Measurements from ENCODE around the gene SLC18A3.

SLC18A3 gene

DNA sequence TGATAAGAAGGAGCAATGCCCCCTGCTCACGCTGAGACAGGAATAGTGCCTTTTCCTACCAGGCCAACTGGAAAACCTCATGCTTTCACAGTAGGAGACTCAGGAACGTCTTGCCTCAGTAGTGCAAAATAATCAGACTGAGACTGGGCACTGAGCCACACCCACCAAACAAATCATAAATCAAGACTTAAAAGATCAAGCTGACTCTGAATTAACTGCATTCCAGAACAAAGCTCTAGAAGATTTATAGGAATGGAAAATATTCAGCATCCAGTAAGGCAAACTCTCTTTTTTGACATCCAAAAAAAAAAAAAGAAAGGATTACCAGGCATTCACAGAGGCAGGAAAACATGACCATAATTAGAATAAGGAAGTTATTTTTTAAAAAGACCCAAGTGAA, 30.5 kb upstream of the SLC18A3 start:
- no peaks in the 10 kb centered on the region for H3K9me2 ChIP-seq (ENCODE audit: low read depth, low read length)
- no peaks in the 10 kb centered on the region; the same call in 1 of the 2 replicates for H3K27me3 ChIP-seq (ENCODE audit: insufficient read depth, low read length)
- no peak overlapping the region for H3K9ac ChIP-seq (ENCODE audit: low read length)
- H3K27ac ChIP-seq (ENCODE audit: low read depth, low read length, poor library complexity, severe bottlenecking), result no peak overlapping the region
- H3K79me2 ChIP-seq (ENCODE audit: insufficient read depth, low read length), result no peaks in the 10 kb centered on the region
- TF ChIP-seq, protein P1, sequence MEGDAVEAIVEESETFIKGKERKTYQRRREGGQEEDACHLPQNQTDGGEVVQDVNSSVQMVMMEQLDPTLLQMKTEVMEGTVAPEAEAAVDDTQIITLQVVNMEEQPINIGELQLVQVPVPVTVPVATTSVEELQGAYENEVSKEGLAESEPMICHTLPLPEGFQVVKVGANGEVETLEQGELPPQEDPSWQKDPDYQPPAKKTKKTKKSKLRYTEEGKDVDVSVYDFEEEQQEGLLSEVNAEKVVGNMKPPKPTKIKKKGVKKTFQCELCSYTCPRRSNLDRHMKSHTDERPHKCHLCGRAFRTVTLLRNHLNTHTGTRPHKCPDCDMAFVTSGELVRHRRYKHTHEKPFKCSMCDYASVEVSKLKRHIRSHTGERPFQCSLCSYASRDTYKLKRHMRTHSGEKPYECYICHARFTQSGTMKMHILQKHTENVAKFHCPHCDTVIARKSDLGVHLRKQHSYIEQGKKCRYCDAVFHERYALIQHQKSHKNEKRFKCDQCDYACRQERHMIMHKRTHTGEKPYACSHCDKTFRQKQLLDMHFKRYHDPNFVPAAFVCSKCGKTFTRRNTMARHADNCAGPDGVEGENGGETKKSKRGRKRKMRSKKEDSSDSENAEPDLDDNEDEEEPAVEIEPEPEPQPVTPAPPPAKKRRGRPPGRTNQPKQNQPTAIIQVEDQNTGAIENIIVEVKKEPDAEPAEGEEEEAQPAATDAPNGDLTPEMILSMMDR (IDR thresholded peaks at IDR 0.05; ENCODE audit: low read length), result no peak
- TF ChIP-seq EZH2 (IDR thresholded peaks at IDR 0.05; ENCODE audit: borderline replicate concordance, low read length), result no peak
- no peaks in the 10 kb centered on the region for H3F3A ChIP-seq (ENCODE audit: insufficient read depth, low read length)
- no peaks in the 10 kb centered on the region for H3K4me1 ChIP-seq (ENCODE audit: insufficient read depth, low read length, severe bottlenecking)
- no peak overlapping the region for H3K4me2 ChIP-seq (ENCODE audit: low read length)
- no peak overlapping the region for H2AFZ ChIP-seq (ENCODE audit: low read length)
- no peaks in the 10 kb centered on the region for H3K36me3 ChIP-seq (ENCODE audit: insufficient read depth, low read length)
- H3K9me3 ChIP-seq (ENCODE audit: low read length), result no peaks in the 10 kb centered on the region
- H3K4me3 ChIP-seq (ENCODE audit: low read depth, low read length, poor library complexity, severe bottlenecking), result no peak overlapping the region
- H4K20me1 ChIP-seq (ENCODE audit: insufficient read depth, low read length), result no peaks in the 10 kb centered on the region

DNA sequence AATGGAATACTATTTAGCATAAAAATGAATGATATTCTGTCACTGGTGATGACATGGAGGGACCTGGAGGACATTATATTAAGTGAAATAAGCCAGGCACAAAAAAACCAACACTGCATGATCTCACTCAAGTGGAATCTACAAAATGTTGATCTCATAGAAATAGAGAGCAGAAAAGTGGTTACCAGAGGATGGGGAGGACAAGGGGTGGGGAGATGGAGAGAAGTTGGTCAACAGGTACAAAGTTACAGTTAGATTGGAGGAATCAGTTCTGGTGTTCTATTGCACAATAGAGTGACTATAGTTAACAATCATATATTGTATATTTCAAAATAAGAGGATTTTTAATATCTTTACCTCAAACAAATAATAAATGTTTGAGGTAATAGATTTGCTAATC, 24.7 kb upstream of the SLC18A3 start:
- Histone ChIP-seq H3K36me3 (ENCODE audit: insufficient read depth, low read length) (no peaks in the 10 kb centered on the region), H2AFZ (ENCODE audit: low read length) (no peak overlapping the region), H3F3A (ENCODE audit: insufficient read depth, low read length) (no peaks in the 10 kb centered on the region), H4K20me1 (ENCODE audit: insufficient read depth, low read length) (no peaks in the 10 kb centered on the region), H3K9me2 (ENCODE audit: low read depth, low read length) (no peaks in the 10 kb centered on the region), H3K27ac (ENCODE audit: low read depth, low read length, poor library complexity, severe bottlenecking) (no peak overlapping the region), H3K9me3 (ENCODE audit: low read length) (no peaks in the 10 kb centered on the region), H3K27me3 (ENCODE audit: insufficient read depth, low read length) (no peaks in the 10 kb centered on the region), H3K4me3 (ENCODE audit: low read depth, low read length, poor library complexity, severe bottlenecking) (no peak overlapping the region), H3K9ac (ENCODE audit: low read length) (no peak overlapping the region), H3K79me2 (ENCODE audit: insufficient read depth, low read length) (no peaks in the 10 kb centered on the region), H3K4me2 (ENCODE audit: low read length) (no peak overlapping the region), H3K4me1 (ENCODE audit: insufficient read depth, low read length, severe bottlenecking) (no peaks in the 10 kb centered on the region)
- TF ChIP-seq, protein P1 (IDR thresholded peaks at IDR 0.05; ENCODE audit: low read length), result no peak
- TF ChIP-seq EZH2 (IDR thresholded peaks at IDR 0.05; ENCODE audit: borderline replicate concordance, low read length), result no peak

DNA sequence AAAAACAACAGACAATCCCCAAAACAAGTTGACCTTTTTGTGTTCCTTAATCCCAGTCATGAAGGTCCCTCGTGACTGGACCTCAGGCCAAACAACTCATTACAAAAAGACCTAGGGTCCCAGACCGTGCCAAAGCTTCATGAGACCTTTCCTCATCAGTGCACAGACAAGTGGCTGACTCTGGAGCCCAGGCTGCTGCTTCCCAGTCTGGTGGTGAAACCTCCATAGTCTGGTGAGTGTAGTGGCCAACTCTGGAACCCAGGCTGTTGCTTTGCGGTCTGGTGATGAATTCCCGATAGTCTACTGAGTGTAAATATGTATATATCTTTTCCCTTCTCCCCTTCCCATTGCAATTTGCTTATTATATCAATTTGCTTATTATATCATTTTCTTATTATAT, 22.1 kb upstream of the SLC18A3 start:
- no peaks in the 10 kb centered on the region for H3K9me2 ChIP-seq (ENCODE audit: low read depth, low read length)
- H3K4me2 ChIP-seq (ENCODE audit: low read length), result no peak overlapping the region
- H4K20me1 ChIP-seq (ENCODE audit: insufficient read depth, low read length), result no peaks in the 10 kb centered on the region
- no peaks in the 10 kb centered on the region for H3K4me1 ChIP-seq (ENCODE audit: insufficient read depth, low read length, severe bottlenecking)
- H3K9ac ChIP-seq (ENCODE audit: low read length), result no peak overlapping the region
- H3F3A ChIP-seq (ENCODE audit: insufficient read depth, low read length), result no peaks in the 10 kb centered on the region
- no peak overlapping the region for H3K4me3 ChIP-seq (ENCODE audit: low read depth, low read length, poor library complexity, severe bottlenecking)
- TF ChIP-seq, protein P1 (IDR thresholded peaks at IDR 0.05; ENCODE audit: low read length), result no peak
- TF ChIP-seq EZH2 (IDR thresholded peaks at IDR 0.05; ENCODE audit: borderline replicate concordance, low read length), result no peak
- H3K27me3 ChIP-seq (ENCODE audit: insufficient read depth, low read length), result no peaks in the 10 kb centered on the region
- no peak overlapping the region for H2AFZ ChIP-seq (ENCODE audit: low read length)
- H3K79me2 ChIP-seq (ENCODE audit: insufficient read depth, low read length), result no peaks in the 10 kb centered on the region
- H3K27ac ChIP-seq (ENCODE audit: low read depth, low read length, poor library complexity, severe bottlenecking), result no peak overlapping the region
- no peaks in the 10 kb centered on the region for H3K36me3 ChIP-seq (ENCODE audit: insufficient read depth, low read length)
- no peaks in the 10 kb centered on the region for H3K9me3 ChIP-seq (ENCODE audit: low read length)
